HFF-Myc (cell line): ENCODE measurements around the gene ACOX3.
A peak's percentile ranks its signal among the peaks of the same experiment; 100 is the strongest.

ENCODE experiments used
- DNase-seq: peaks from one replicate; pipeline ENCODE4 v3.0.0-alpha.2; 2011; ENCODE audit warnings: low read depth; ENCODE audit errors: extremely low read depth
- H3K4me3 ChIP-seq: replicated peaks from 2 replicates; pipeline ENCODE4 v1.5.1; 2011; ENCODE audit warnings: low read depth, mild to moderate bottlenecking, control low read depth, low read length
- TF ChIP-seq, protein P1 (sequence below): IDR thresholded peaks from 2 replicates; pipeline ENCODE4 v1.5.1; 2012; ENCODE audit warnings: mild to moderate bottlenecking, low read depth, low read length, control low read depth; ENCODE audit errors: missing control alignments

ACOX3 gene

DNA sequence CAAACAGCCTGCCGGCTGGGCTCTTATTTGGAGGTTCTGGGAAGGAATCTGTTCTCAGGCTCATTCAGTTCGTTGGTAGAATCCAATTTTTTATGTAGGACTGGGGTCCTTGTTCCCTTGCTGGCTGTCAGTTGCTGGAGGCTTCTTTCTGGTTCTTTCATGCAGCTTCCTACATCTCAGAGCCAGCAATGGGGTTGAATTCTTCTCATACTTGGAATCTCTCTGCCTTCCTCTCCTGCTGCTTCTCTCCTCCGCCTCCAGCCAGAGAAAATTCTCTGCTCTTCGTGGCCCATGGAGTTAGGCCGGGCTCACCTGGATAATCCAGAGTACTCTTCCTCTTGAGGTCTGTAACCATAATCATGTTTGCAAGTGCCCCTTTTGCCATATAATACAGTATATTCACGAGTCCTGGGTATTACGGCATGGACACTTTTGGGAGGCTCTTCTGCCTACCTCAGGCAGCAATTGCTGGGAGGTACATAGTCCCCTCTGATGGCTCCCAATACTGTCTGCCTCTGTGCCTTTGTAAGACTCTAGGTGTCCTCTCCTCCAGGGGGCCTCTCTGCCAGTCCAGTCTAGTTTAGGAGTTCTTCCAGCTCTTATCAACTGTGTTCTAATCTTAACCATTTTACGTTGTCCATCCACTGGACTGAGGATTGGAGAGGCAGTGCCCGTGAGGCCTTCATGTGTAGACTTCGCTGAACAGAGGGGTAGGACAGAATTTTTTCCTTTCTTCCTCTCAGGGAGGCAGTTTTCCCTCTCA, 2.3 kb upstream of the ACOX3 start:
- no peak for DNase-seq
- H3K4me3 ChIP-seq, result peak overlapping the region; percentile 99
- TF ChIP-seq, protein P1, sequence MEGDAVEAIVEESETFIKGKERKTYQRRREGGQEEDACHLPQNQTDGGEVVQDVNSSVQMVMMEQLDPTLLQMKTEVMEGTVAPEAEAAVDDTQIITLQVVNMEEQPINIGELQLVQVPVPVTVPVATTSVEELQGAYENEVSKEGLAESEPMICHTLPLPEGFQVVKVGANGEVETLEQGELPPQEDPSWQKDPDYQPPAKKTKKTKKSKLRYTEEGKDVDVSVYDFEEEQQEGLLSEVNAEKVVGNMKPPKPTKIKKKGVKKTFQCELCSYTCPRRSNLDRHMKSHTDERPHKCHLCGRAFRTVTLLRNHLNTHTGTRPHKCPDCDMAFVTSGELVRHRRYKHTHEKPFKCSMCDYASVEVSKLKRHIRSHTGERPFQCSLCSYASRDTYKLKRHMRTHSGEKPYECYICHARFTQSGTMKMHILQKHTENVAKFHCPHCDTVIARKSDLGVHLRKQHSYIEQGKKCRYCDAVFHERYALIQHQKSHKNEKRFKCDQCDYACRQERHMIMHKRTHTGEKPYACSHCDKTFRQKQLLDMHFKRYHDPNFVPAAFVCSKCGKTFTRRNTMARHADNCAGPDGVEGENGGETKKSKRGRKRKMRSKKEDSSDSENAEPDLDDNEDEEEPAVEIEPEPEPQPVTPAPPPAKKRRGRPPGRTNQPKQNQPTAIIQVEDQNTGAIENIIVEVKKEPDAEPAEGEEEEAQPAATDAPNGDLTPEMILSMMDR, result no peak

DNA sequence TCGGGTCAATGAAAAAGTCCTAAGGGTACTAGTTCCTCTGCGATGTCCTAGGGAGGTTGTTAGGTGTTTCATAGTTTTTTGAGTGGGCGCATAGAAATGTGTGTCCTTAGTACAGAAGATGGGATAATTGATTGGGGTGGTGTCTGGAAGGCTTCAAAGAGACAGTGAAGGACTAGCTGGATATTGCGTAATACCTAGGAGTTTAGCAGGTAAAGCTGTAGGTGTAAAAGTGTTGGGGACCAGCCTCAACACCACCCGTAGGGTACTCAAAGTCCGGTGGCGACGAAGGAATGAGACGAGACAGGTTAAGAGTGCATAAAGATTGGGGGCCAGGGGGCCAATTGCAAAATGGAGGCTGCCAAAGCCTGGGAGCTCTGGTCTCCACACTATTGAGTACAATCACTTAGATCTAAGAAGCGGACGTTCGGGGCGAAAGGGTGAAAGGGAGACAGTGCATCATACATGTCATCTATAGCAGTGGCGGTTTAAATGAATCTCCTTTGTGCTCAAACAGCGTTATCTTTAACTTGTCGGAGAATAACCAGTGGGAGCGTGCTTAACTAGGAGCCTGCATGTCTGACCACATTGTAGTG, 1.1 kb upstream of the ACOX3 start:
- DNase-seq, result no peak
- TF ChIP-seq, protein P1, result no peak
- peak overlapping the region; percentile 99 for H3K4me3 ChIP-seq

DNA sequence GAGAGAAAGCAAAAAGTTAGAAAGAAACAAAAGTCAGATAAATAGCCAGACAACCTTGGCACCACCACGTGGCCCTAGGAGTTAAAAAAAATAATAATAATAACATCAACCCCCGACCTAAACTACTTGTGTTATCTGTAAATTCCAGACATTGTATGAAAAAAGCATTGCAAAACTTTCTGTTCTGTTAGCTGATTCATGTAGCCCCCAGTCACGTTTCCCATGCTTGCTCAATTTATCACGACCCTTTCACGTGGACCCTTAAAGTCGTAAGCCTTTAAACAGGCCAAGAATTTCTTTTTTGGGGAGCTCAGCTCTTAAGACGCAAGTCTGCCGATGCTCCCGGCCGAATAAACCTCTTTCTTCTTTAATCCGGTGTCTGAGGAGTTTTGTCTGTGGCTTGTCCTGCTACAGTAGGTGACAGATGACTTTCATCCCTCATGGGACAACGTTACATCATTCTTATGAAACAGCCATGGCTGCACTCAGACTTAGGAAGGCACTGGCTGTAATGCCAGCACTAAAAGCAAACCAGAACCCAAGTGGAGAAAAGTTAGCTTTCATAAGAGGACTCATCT, 520 bp downstream of the ACOX3 start:
- H3K4me3 ChIP-seq, result peak overlapping the region; percentile 99
- TF ChIP-seq, protein P1, result no peak
- DNase-seq, result no peak

DNA sequence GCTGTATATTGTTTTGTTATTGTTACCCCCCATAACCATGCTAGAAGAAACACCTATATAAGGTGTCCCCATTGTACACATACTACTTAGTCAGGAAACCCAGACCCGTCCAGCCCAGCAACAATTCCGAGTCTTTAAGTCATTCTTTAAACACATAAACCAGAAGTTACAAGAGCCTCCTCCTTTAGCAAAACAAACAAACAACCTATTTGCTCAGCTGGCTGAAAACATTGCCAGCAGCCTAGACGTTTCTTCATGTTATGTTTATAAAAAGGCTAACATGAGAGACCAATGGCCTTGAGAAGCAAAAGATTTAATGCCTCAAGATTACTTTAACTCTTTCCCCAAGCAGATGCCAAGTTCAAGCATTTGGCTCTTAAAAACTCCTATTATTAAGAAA, 1.4 kb downstream of the ACOX3 start:
- H3K4me3 ChIP-seq, result peak overlapping the region; percentile 99

DNA sequence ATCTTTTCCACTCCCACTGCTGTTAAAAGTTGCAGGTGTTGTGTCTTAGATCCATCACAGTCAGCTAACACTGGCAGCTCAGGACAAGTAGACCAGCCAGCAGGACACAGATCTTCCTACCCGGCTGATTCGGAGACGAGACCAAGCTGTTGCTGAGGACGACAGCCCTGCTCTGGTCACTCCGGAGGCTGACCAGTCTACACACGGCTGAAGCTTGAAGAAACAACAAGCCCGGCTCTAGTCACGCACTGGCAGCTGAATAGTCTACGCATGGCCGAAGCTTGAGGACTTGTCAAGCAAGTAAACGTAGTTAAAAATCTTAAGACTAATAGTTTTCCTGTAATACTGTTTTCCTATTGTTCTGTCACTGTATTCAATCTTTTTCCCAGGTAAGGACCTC, 1.8 kb downstream of the ACOX3 start:
- peak overlapping the region; percentile 99 for H3K4me3 ChIP-seq
- TF ChIP-seq, protein P1, result no peak
- DNase-seq, result no peak

More for the DNA sequence above, 1.4 kb downstream of the ACOX3 start:
- TF ChIP-seq, protein P1, result no peak
- DNase-seq, result no peak

DNA sequence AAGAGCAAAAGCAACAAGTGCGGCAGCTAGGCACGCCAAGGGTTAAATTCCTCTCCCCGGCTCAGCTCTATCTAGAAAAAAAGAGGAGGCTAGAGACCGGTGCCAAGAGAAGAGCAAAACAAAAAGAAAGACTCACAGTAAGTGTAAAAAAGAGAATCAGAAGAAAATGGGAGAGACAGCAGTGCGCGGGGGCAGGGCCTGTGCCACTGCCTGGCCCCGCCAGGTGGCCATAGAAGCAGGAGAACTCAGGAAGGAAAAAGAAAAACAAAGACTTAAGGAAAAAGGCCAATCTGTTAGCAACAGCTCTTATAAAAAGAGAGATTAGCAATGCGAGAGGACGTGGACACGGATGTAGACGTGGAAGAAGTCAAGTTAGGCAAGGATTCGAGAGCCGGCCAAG, 3.2 kb downstream of the ACOX3 start:
- TF ChIP-seq, protein P1, result no peak
- H3K4me3 ChIP-seq, result no peak overlapping the region

More for the DNA sequence above, 3.2 kb downstream of the ACOX3 start:
- no peak for DNase-seq
